ENCODE results near the gene MGLL.

DNA sequence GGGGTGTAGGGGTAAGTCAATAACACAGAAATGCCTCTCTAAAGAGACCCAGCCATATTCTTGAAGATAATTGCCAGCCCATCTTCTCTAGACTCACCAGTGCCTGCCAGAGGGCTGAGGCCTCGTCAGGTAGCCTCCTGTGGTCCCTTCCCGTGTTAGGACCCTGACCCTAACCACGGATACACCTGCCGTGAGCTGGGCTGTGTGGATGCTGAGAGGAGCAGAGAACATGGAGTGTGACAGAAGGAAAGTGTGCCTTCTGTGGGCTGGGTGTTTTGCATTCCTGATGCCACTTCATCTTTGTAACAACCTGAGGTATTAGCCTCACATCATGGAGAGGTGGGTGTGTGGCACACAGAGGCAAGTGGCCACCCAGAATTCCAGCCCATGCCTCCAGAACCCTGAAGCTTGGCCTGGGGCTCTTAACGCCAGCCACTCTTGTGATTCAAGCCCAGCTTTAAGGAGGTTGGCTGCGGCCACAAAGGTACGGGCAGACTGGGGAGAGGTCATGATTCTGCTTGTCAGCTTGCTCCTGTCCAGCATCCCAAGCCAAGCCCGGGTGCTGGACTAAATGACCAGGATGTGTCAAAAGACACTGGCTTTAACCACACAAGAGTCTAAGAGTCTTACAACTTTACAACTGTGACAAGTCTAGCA lies 170.7 kb downstream of the MGLL start:
- TF ChIP-seq, protein P1, sequence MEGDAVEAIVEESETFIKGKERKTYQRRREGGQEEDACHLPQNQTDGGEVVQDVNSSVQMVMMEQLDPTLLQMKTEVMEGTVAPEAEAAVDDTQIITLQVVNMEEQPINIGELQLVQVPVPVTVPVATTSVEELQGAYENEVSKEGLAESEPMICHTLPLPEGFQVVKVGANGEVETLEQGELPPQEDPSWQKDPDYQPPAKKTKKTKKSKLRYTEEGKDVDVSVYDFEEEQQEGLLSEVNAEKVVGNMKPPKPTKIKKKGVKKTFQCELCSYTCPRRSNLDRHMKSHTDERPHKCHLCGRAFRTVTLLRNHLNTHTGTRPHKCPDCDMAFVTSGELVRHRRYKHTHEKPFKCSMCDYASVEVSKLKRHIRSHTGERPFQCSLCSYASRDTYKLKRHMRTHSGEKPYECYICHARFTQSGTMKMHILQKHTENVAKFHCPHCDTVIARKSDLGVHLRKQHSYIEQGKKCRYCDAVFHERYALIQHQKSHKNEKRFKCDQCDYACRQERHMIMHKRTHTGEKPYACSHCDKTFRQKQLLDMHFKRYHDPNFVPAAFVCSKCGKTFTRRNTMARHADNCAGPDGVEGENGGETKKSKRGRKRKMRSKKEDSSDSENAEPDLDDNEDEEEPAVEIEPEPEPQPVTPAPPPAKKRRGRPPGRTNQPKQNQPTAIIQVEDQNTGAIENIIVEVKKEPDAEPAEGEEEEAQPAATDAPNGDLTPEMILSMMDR (IDR thresholded peaks at IDR 0.05): no peak
- TF ChIP-seq ZFX (IDR thresholded peaks at IDR 0.05; ENCODE audit: borderline replicate concordance): no peak

Data from 22Rv1 (cell line).